ENCODE results near the gene MDM1. TPM values are rescaled to one million over a fixed set of nuclear protein-coding genes. Genes with fewer than 3 reads are reported as not detected.

MDM1 gene
- total RNA-seq, 1 donor from 2014 or later = 10.5 TPM

GRCh38 chr12:68304626-68305025 is 27.5 kb downstream of the MDM1 start:
- no peak for TF ChIP-seq CTCF (IDR thresholded peaks at IDR 0.05)
- ATAC-seq (no peak), DNase-seq (no peak)
- Histone ChIP-seq H3K27me3 (no peaks in the 10 kb centered on the region), H3K36me3 (peaks cover 9% of the 10 kb centered on the region), H3K9me3 (no peaks in the 10 kb centered on the region), H3K4me1 (no peaks in the 10 kb centered on the region), H3K27ac (no peak overlapping the region), H3K4me3 (no peak overlapping the region)
- intact Hi-C loops (cut with DNase I) = no loop called here

- intact Hi-C loops (cut with DNase I) = no loop called here
- Histone ChIP-seq H3K27ac (no peak overlapping the region), H3K4me3 (no peak overlapping the region), H3K36me3 (peaks cover 2% of the 10 kb centered on the region), H3K9me3 (no peaks in the 10 kb centered on the region), H3K27me3 (no peaks in the 10 kb centered on the region), H3K4me1 (no peaks in the 10 kb centered on the region)
- DNase-seq (no peak), ATAC-seq (no peak)
- TF ChIP-seq CTCF (IDR thresholded peaks at IDR 0.05) = no peak
Measured at GRCh38 chr12:68303850-68304249, 28.3 kb downstream of the MDM1 start.

- TF ChIP-seq CTCF (IDR thresholded peaks at IDR 0.05) = no peak
- H3K4me3 ChIP-seq = no peak overlapping the region
- H3K36me3 ChIP-seq = no peaks in the 10 kb centered on the region
- intact Hi-C loops (cut with DNase I) = no loop called here
- no peak for DNase-seq
- no peaks in the 10 kb centered on the region for H3K4me1 ChIP-seq
- no peaks in the 10 kb centered on the region for H3K27me3 ChIP-seq
- ATAC-seq = no peak
- H3K27ac ChIP-seq = no peak overlapping the region
- no peaks in the 10 kb centered on the region for H3K9me3 ChIP-seq
Measured at GRCh38 chr12:68297929-68298328, 34.2 kb downstream of the MDM1 start.

GRCh38 chr12:68294251-68294650 is 37.9 kb downstream of the MDM1 start:
- no peak overlapping the region for H3K4me3 ChIP-seq
- no peak for DNase-seq
- no peaks in the 10 kb centered on the region for H3K4me1 ChIP-seq
- H3K9me3 ChIP-seq = no peaks in the 10 kb centered on the region
- no peaks in the 10 kb centered on the region for H3K27me3 ChIP-seq
- no peak overlapping the region for H3K27ac ChIP-seq
- no peaks in the 10 kb centered on the region for H3K36me3 ChIP-seq
- intact Hi-C loops (cut with DNase I) = no loop called here
- no peak for TF ChIP-seq CTCF (IDR thresholded peaks at IDR 0.05)
- no peak for ATAC-seq

GRCh38 chr12:68293347-68293746 is 38.8 kb downstream of the MDM1 start:
- Histone ChIP-seq H3K27me3 (no peaks in the 10 kb centered on the region), H3K27ac (no peak overlapping the region), H3K4me3 (no peak overlapping the region), H3K4me1 (no peaks in the 10 kb centered on the region), H3K9me3 (no peaks in the 10 kb centered on the region), H3K36me3 (no peaks in the 10 kb centered on the region)
- intact Hi-C loops (cut with DNase I) = no loop called here
- TF ChIP-seq CTCF (IDR thresholded peaks at IDR 0.05) = no peak
- ATAC-seq (no peak), DNase-seq (no peak)
